ENCODE measurements around the gene ZNF28. TPM values are rescaled to one million over a fixed set of nuclear protein-coding genes. Genes with fewer than 3 reads are reported as not detected.
"Not testable (repeated sequence)": the region's sequence is repeated elsewhere in the genome, so short reads cannot be mapped to it uniquely, and the experiment has no call there.

ZNF28 gene
- total RNA-seq, result 10 to 100 TPM in 1 of 2 experiments, 1 to 10 TPM in 1; 9.7 to 11.6 TPM

DNA sequence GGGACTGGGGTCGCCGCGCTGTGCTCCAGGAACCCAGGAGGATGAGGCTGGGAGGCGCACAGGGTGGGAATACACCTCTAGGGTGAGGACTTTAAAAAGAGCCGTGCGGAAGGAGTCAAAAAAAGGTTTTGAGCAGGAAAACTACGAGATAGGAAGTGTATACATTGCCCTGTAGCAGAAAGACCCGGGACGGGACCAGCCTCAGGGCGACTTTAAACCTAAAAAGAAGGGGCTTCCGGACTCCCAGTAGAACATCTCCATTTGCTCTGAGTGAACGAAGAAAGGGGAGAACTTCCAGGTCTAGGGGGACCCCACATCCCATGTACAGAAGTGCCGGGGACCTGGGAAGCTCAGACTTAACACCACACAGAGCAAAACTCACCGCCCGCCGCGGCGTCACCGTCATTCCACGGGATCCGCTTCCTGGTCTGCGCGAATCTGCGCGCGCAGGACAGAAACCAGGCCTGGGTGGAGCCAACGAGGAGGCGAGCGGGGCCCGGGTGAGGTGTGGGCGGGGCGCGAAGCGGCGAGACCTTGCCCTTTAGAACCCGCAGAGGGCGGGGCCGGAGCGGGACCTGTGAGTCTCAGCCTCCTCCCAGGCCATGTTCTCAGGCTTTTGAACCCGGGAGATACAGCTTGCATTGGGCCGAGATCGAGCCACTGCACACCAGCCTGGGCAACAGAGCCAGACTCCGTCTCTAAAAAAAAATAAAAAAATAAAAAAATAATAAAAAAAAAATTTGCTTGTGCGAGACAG is at the start of gene ZNF28:
Gene ZNF28, minus strand, starts transcription at position 430 of the 757 bp plus-strand sequence. CDS start 3,675 bp downstream, outside the sequence.
- CTCF ChIA-PET, result interaction anchor here (0.6 kb wide), 1 partner anchor 14 kb away, joined by 3 read pairs; no protein-coding TSS in a partner anchor
- H3K27me3 Mint-ChIP-seq; H3K9me3 Mint-ChIP-seq; intact Hi-C loops (cut with micrococcal nuclease); POLR2A ChIA-PET: not testable (repeated sequence)
- peak; percentile 100 for ATAC-seq
- Mint-ChIP-seq H3K4me3 (peak within 1 kb of the TSS; percentile 94), H3K36me3 (ENCODE audit: low read depth) (peaks cover 36% of the 10 kb centered on the region), H3K4me1 (ENCODE audit: low read depth) (peaks cover 21% of the 10 kb centered on the region), H3K27ac (peak within 1 kb of the TSS; percentile 83)
- DNase-seq, result peak; percentile 82

DNA sequence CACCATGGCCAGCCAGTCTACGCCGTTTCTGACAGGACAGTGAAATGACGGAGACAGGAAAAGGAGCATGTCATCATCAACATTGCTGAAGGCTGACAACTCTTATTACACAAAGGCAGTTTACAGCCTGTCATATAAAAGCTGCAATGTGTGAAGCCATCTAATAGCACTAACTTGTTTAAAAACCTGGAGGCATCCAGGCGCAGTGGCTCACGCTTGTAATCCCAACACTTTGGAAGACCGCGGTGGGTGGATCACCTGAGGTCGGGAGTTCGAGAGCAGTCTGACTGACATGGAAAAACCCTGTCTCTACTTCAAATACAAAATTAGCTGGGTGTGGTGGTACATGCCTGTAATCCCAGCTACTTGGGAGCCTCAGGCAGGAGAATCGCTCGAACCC is 46.6 kb upstream of the ZNF28 start:
- not testable (repeated sequence) for DNase-seq

DNA sequence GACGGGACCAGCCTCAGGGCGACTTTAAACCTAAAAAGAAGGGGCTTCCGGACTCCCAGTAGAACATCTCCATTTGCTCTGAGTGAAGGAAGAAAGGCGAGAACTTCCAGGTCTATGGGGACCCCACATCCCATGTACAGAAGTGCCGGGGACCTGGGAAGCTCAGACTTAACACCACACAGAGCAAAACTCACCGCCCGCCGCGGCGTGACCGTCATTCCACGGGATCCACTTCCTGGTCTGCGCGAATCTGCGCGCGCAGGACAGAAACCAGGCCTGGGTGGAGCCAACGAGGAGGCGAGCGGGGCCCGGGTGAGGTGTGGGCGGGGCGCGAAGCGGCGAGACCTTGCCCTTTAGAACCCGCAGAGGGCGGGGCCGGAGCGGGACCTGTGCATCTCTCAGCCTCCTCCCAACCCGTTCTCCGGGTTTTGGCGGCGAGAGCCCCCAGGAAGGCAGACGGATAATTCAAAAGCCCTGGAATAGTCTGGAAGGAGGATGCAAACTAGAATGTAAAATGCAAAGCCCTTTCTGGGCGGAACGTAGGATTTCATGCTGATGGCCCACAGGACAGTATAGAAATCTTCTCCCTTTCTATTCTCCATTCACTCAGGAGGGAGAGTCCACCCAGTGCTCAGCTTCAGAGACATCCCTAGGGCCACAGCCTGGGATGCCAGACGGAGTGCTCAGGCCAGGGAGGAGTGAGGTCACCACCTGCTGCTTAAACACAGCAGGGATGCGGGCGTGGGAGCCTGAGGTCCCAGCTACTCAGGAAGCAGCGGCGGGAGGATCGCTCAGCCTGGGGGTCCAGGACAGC is 36.2 kb upstream of the ZNF28 start, which contains the start of gene ZNF468:
Gene ZNF468, minus strand, starts transcription at position 242 of the 814 bp plus-strand sequence. CDS start 3,347 bp downstream, outside the sequence.
- intact Hi-C loops (cut with micrococcal nuclease); H3K27me3 Mint-ChIP-seq; CTCF ChIA-PET; H3K9me3 Mint-ChIP-seq; POLR2A ChIA-PET: not testable (repeated sequence)
- DNase-seq (peak; percentile 83), ATAC-seq (peak; percentile 100)
- peak within 1 kb of the TSS; percentile 91 for H3K27ac Mint-ChIP-seq
- H3K4me1 Mint-ChIP-seq (ENCODE audit: low read depth), result peaks cover 18% of the 10 kb centered on the region
- H3K4me3 Mint-ChIP-seq, result peak within 1 kb of the TSS; percentile 81
- peaks cover 28% of the 10 kb centered on the region for H3K36me3 Mint-ChIP-seq (ENCODE audit: low read depth)

More for the DNA sequence above, 46.6 kb upstream of the ZNF28 start:
- H3K9me3 Mint-ChIP-seq; CTCF ChIA-PET; ATAC-seq; H3K4me1 Mint-ChIP-seq (ENCODE audit: low read depth); H3K27ac Mint-ChIP-seq; H3K4me3 Mint-ChIP-seq; H3K27me3 Mint-ChIP-seq; POLR2A ChIA-PET; intact Hi-C loops (cut with micrococcal nuclease): not testable (repeated sequence)
- peaks cover 12% of the 10 kb centered on the region for H3K36me3 Mint-ChIP-seq (ENCODE audit: low read depth)

DNA sequence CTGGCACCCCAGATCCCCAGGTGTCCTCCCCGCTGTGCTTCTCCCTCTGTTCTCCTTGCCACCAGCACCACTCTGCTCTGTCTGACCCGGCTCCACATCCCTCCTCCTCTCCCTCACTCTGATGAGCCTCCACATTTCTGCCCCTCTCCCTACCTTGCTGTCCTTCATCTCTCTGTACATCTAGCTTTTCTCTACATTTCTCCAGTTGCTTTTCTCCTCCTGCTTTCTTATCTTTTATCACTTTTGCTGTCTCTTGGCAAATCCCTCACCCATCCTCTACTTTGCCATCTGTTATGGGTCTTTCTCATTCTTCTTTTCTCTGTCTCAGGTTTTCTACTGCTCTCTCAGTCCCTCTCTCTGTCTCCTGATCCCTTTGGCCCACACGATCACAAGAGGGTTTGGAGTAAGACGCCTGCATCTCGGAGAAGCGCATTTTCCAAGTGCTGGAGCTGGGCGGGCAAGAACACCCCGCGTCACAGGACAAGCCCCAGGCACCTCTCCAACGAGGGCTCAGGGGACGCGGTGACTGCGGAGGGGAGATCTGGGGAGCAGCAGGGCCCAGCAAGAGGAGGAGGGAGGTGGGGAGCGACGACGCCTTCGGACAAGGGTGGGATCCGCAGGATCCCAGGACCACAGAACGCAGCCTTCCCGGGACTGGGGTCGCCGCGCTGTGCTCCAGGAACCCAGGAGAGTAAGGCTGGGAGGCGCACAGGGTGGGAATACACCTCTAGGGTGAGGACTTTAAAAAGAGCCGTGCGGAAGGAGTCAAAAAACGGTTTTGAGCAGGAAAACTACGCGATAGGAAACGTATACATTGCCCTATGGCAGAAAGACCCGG is 35.3 kb upstream of the ZNF28 start:
- POLR2A ChIA-PET, H3K9me3 Mint-ChIP-seq, H3K27me3 Mint-ChIP-seq: not testable (repeated sequence)

DNA sequence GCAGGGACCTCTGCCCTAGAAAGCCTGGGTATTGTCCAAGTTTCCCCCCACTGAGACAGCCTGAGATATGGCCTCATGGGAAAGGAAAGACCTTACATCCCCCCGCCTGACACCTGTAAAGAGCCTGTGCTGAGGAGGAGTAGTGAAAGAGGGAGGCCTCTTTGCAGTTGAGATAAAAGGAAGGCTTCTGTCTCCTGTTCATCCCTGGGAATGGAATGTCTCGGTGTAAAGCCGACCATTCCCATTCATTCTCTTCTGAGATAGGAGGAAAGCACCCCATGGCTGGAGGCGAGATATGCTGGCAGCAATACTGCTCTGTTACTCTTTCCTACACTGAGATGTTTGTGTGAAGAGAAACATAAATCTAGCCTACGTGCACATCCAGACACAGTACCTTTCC is 25.9 kb upstream of the ZNF28 start:
- H3K27ac Mint-ChIP-seq; DNase-seq; H3K4me3 Mint-ChIP-seq; ATAC-seq; intact Hi-C loops (cut with micrococcal nuclease); POLR2A ChIA-PET; H3K27me3 Mint-ChIP-seq; H3K4me1 Mint-ChIP-seq (ENCODE audit: low read depth); CTCF ChIA-PET: not testable (repeated sequence)
- peaks cover 39% of the 10 kb centered on the region for H3K9me3 Mint-ChIP-seq
- H3K36me3 Mint-ChIP-seq (ENCODE audit: low read depth), result peaks cover 89% of the 10 kb centered on the region

More for the DNA sequence above, 35.3 kb upstream of the ZNF28 start:
- intact Hi-C loops (cut with micrococcal nuclease); DNase-seq; CTCF ChIA-PET: not testable (repeated sequence)
- Mint-ChIP-seq H3K4me3 (peak overlapping the region; percentile 81), H3K4me1 (ENCODE audit: low read depth) (peaks cover 18% of the 10 kb centered on the region), H3K27ac (peak overlapping the region; percentile 91), H3K36me3 (ENCODE audit: low read depth) (peaks cover 35% of the 10 kb centered on the region)
- peak; percentile 6 for ATAC-seq

DNA sequence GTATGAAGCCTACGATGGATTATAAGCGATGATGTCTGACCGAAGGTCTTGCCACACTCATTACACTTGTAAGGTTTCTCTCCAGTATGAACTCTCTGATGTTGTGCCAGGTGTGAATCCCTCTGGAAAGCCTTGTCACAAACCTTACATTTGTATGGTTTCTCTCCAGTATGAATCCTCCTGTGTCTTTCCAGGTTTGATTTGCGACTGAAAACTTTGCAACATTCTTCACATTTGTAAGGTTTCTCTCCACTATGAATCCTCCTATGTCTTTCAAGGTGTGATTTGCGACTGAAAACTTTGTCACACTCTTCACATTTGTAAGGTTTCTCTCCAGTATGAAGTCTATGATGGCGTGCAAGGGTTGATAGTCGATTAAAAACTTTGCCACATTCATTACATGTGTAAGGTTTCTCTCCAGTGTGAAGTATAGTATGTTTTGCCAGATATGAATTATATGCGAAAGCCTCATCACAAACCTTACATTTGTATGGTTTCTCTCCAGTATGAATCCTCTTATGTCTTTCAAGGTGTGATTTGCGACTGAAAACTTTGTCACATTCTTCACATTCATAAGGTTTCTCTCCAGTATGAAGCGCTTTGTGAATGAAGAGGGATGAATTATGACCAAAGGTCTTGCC is 19.5 kb upstream of the ZNF28 start:
- peaks cover 94% of the 10 kb centered on the region for H3K36me3 Mint-ChIP-seq (ENCODE audit: low read depth)
- H3K27ac Mint-ChIP-seq; CTCF ChIA-PET; intact Hi-C loops (cut with micrococcal nuclease); DNase-seq; H3K27me3 Mint-ChIP-seq; ATAC-seq; H3K4me3 Mint-ChIP-seq; H3K4me1 Mint-ChIP-seq (ENCODE audit: low read depth); POLR2A ChIA-PET: not testable (repeated sequence)
- peaks cover 63% of the 10 kb centered on the region for H3K9me3 Mint-ChIP-seq

DNA sequence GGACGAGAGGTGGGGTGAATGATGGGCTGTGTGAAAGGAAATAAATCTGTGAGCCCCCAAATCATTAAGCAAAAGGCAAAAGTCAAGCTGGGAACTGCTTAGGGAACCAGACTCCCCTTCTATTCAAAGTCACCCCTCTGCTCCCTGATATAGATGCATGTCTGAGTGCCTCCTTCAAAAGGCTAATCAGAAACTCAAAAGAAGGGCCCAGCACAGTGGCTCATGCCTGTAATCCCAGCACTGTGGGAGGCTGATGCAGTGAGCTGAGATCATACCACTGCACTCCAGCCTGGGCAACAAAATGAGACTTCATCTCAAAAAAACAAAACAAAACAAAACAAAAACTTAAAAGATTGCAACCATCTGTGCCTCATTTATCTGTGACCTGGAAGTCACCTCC is 12.9 kb upstream of the ZNF28 start:
- Mint-ChIP-seq H3K9me3 (peaks cover 37% of the 10 kb centered on the region), H3K36me3 (ENCODE audit: low read depth) (peaks cover 36% of the 10 kb centered on the region), H3K27ac (peak overlapping the region; percentile 34)
- DNase-seq; H3K4me1 Mint-ChIP-seq (ENCODE audit: low read depth); ATAC-seq; intact Hi-C loops (cut with micrococcal nuclease); CTCF ChIA-PET; H3K4me3 Mint-ChIP-seq; H3K27me3 Mint-ChIP-seq; POLR2A ChIA-PET: not testable (repeated sequence)

DNA sequence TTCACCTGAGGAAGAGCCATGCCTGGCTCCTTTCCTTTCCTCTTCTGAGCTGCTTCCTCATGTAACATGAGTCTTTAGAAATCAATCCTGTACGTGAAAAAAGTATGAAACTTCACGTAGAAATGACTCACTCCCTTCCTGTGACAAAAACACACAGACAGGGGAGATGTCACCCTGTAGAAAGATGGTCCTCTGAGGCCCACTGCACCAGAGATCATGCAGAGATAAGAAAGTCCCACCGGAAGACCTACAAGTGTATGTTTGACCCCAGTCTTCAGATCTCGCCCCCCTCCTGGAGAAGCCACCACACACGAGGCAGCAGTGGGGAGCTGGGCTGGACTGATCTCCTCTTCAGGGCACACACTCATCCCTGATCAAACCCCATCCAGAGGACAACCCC is 12.1 kb upstream of the ZNF28 start:
- POLR2A ChIA-PET; H3K4me3 Mint-ChIP-seq; H3K4me1 Mint-ChIP-seq (ENCODE audit: low read depth); CTCF ChIA-PET; intact Hi-C loops (cut with micrococcal nuclease); H3K27me3 Mint-ChIP-seq: not testable (repeated sequence)
- H3K36me3 Mint-ChIP-seq (ENCODE audit: low read depth), result peaks cover 30% of the 10 kb centered on the region
- DNase-seq (peak; percentile 6), ATAC-seq (peak; percentile 55)
- peaks cover 35% of the 10 kb centered on the region for H3K9me3 Mint-ChIP-seq
- H3K27ac Mint-ChIP-seq, result peak overlapping the region; percentile 50

DNA sequence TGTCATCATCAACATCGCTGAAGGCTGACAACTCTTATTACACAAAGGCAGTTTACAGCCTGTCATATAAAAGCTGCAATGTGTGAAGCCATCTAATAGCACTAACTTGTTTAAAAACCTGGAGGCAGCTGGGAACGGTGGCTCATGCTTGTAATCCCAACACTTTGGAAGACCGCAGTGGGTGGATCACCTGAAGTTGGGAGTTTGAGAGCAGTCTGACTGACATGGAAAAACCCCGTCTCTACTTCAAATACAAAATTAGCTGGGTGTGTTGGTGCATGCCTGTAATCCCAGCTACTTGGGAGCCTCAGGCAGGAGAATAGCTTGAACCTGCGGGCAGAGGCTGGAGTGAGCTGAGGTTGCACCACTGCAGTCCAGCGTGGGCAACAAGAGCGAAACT is 8.4 kb upstream of the ZNF28 start:
- H3K36me3 Mint-ChIP-seq (ENCODE audit: low read depth); H3K4me3 Mint-ChIP-seq; H3K27me3 Mint-ChIP-seq; intact Hi-C loops (cut with micrococcal nuclease); ATAC-seq; H3K4me1 Mint-ChIP-seq (ENCODE audit: low read depth); DNase-seq; H3K27ac Mint-ChIP-seq; CTCF ChIA-PET; POLR2A ChIA-PET: not testable (repeated sequence)
- peaks cover 13% of the 10 kb centered on the region for H3K9me3 Mint-ChIP-seq
